Ascending aorta (tissue), 2 donors: ENCODE measurements around the gene MAN2B2. TPM values are rescaled to one million over a fixed set of nuclear protein-coding genes. Genes with fewer than 3 reads are reported as not detected.

Experiments used
- DNase-seq, 2 donors: peaks; one replicate each; pipeline ENCODE4 v3.0.0-alpha.2; 2019; ENCODE audit warnings: low spot score in 2 of 2
- H3K27ac ChIP-seq, 2 donors: fragments of 200-600 bp; sonication (generic); one replicate each; pipeline ENCODE4 v1.5.1; 2016 to 2017; ENCODE audit warnings: mild to moderate bottlenecking in 1 of 2
- H3K27me3 ChIP-seq: fragments of 200-600 bp; sonication (generic); one replicate; pipeline ENCODE4 v1.5.1; 2017
- H3K36me3 ChIP-seq, 2 donors: fragments of 200-600 bp; sonication (generic); one replicate each; pipeline ENCODE4 v1.5.1; 2016
- H3K4me1 ChIP-seq, 2 donors: fragments of 200-600 bp; sonication (generic); one replicate each; pipeline ENCODE4 v1.5.1; 2016 to 2017; ENCODE audit warnings: mild to moderate bottlenecking in 1 of 2
- H3K4me3 ChIP-seq, 2 donors: fragments of 200-600 bp; sonication (generic); one replicate each; pipeline ENCODE4 v1.5.1; 2016 to 2017; ENCODE audit warnings: mild to moderate bottlenecking in 1 of 2
- H3K9me3 ChIP-seq, 2 donors: fragments of 200-600 bp; sonication (generic); one replicate each; pipeline ENCODE4 v1.5.1; 2016
- intact Hi-C: fragments of 100-400 bp; cut with DNase I; formaldehyde crosslinking; loops from one replicate; pipeline ENCODE4 v1.15.1; 2023
- total RNA-seq: library from RNA; depleted of rRNA; stranded (reverse); fragments of >200 nt; gene quantifications from one replicate; pipeline ENCODE4 v1.1.0, GENCODE V29; 2016
- TF ChIP-seq, protein P1 (sequence below), 3 experiments: fragments of 200-600 bp in 2 of 3; fragments of 450-650 bp in 1 of 3; sonication (generic) in 2 of 3; IDR thresholded peaks; one replicate each; pipeline ENCODE4 v1.5.1; 2016 to 2019; ENCODE audit warnings: antibody characterized with exemption in 3 of 3, mild to moderate bottlenecking in 1 of 3, moderate library complexity in 1 of 3

Gene MAN2B2
- total RNA-seq, 1 donor from 2014 or later, result 47.8 TPM

DNA sequence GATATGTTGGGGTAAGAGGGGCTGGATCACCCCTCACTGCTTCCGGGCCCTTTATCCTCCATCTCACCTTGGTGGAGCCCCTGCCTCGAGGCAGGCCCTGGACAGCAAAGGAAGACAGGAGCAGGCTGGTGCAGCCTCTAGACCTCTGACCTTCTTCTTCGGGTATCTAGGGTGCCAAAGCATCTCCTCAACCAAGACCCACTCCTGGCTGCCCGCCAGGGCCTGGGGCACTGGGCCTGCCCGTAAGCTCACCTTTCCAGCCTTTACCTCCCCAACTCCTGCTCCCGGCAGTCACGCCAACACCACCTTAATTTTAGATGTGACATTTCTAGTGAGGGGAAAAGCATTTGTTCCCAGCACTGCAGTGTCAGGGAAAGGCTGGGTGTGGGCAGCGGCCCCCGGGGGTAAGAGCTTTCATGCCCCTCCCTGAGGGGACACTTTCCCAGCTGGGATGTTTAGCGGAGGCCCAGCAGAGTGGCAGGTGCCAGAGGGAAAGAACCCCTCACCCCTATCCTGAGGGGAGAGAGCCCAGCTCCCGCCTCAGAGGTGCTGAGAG, 6.7 kb downstream of the MAN2B2 start:
- H3K27me3 ChIP-seq, result no peaks in the 10 kb centered on the region
- H3K9me3 ChIP-seq, result no peaks in the 10 kb centered on the region
- no peak overlapping the region for H3K4me3 ChIP-seq
- TF ChIP-seq, protein P1, sequence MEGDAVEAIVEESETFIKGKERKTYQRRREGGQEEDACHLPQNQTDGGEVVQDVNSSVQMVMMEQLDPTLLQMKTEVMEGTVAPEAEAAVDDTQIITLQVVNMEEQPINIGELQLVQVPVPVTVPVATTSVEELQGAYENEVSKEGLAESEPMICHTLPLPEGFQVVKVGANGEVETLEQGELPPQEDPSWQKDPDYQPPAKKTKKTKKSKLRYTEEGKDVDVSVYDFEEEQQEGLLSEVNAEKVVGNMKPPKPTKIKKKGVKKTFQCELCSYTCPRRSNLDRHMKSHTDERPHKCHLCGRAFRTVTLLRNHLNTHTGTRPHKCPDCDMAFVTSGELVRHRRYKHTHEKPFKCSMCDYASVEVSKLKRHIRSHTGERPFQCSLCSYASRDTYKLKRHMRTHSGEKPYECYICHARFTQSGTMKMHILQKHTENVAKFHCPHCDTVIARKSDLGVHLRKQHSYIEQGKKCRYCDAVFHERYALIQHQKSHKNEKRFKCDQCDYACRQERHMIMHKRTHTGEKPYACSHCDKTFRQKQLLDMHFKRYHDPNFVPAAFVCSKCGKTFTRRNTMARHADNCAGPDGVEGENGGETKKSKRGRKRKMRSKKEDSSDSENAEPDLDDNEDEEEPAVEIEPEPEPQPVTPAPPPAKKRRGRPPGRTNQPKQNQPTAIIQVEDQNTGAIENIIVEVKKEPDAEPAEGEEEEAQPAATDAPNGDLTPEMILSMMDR (IDR thresholded peaks at IDR 0.05), result no peak
- H3K4me1 ChIP-seq, result no peaks in the 10 kb centered on the region
- peaks cover 35 to 81% of the 10 kb centered on the region in 2 donors for H3K36me3 ChIP-seq
- no peak for DNase-seq
- intact Hi-C loops, result no loop called here
- no peak overlapping the region for H3K27ac ChIP-seq

DNA sequence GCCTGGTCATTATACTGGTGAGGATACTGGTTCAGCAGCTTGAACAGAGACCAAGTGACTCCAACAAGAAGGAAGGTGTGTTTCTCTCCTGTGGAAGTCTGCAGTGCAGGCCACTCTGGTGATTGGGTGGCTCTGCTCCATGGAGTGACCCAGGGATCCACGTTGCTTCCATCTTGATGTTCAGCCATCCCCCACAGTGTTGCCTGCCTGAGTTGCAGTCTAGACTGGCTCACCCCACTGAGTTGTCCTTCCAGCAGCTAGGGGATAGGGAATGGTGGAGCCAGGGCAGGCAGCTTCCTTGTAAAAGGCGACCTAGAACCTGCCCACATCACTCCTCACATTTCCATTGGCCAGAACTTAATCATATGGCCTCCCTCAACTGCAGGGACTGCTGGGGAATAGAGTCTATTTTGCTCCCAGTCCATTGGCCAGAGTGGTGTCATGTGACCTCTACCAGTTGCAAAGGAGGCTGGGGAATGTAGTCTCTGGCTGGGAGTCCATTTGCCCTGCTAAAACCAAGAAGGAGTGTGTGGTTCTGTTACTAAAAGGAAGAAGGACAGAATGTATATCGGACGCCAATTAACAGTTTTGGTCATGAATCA, 8.0 kb downstream of the MAN2B2 start:
- intact Hi-C loops, result no loop called here
- no peak for DNase-seq
- no peak overlapping the region for H3K4me3 ChIP-seq
- H3K36me3 ChIP-seq, result peaks cover 38 to 80% of the 10 kb centered on the region in 2 donors
- no peaks in the 10 kb centered on the region for H3K4me1 ChIP-seq
- H3K27ac ChIP-seq, result no peak overlapping the region
- H3K9me3 ChIP-seq, result no peaks in the 10 kb centered on the region
- H3K27me3 ChIP-seq, result no peaks in the 10 kb centered on the region
- TF ChIP-seq, protein P1 (IDR thresholded peaks at IDR 0.05), result no peak

GRCh38 chr4:6584865-6585264, 9.9 kb downstream of the MAN2B2 start:
- no peaks in the 10 kb centered on the region for H3K4me1 ChIP-seq
- H3K4me3 ChIP-seq, result no peak overlapping the region
- no peak overlapping the region for H3K27ac ChIP-seq
- TF ChIP-seq, protein P1 (IDR thresholded peaks at IDR 0.05), result no peak
- H3K27me3 ChIP-seq, result no peaks in the 10 kb centered on the region
- DNase-seq, result no peak
- peaks cover 34 to 80% of the 10 kb centered on the region in 2 donors for H3K36me3 ChIP-seq
- no peaks in the 10 kb centered on the region for H3K9me3 ChIP-seq
- intact Hi-C loops, result no loop called here

DNA sequence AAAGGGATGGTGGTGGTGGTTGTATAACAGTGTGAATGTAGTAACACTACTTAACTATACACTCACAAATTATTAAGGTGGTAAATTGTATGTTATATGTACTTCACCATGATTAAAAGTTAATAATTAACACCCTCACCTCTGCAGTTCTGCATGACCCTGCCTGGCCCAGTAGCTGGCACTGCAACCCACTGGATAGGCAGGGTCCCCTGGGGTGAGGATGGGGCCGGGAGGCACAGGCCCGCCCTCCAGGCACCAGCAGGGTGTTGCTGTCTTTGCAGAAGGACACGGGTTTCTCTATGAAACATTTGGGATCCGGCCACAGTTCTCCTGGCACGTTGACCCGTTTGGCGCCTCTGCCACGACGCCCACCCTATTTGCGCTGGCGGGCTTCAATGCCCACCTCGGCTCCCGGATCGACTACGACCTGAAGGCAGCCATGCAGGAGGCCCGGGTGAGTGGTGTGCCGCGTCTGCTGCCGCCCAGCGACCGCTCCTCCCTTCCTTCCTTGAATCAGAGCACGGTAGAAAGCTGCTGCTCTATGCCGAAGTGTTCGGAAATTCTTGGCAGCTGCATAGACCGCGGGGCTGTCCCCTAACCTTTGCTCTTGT, 11.8 kb downstream of the MAN2B2 start:
- H3K27ac ChIP-seq, result no peak overlapping the region
- H3K36me3 ChIP-seq, result peaks cover 25 to 76% of the 10 kb centered on the region in 2 donors
- no peaks in the 10 kb centered on the region for H3K4me1 ChIP-seq
- H3K9me3 ChIP-seq, result no peaks in the 10 kb centered on the region
- H3K4me3 ChIP-seq, result no peak overlapping the region
- no peaks in the 10 kb centered on the region for H3K27me3 ChIP-seq
- no peak for DNase-seq
- intact Hi-C loops, result no loop called here
- TF ChIP-seq, protein P1 (IDR thresholded peaks at IDR 0.05), result no peak

- no peak overlapping the region for H3K4me3 ChIP-seq
- H3K27me3 ChIP-seq, result no peaks in the 10 kb centered on the region
- intact Hi-C loops, result no loop called here
- TF ChIP-seq, protein P1 (IDR thresholded peaks at IDR 0.05), result no peak
- H3K27ac ChIP-seq, result no peak overlapping the region
- DNase-seq, result no peak
- no peaks in the 10 kb centered on the region for H3K9me3 ChIP-seq
- H3K4me1 ChIP-seq, result no peaks in the 10 kb centered on the region
- H3K36me3 ChIP-seq, result peaks cover 19 to 69% of the 10 kb centered on the region in 2 donors
These were observed 14.5 kb downstream of the MAN2B2 start for GRCh38 chr4:6589444-6589843.
